ENCODE results near the gene CORO2B.

Gene CORO2B

DNA sequence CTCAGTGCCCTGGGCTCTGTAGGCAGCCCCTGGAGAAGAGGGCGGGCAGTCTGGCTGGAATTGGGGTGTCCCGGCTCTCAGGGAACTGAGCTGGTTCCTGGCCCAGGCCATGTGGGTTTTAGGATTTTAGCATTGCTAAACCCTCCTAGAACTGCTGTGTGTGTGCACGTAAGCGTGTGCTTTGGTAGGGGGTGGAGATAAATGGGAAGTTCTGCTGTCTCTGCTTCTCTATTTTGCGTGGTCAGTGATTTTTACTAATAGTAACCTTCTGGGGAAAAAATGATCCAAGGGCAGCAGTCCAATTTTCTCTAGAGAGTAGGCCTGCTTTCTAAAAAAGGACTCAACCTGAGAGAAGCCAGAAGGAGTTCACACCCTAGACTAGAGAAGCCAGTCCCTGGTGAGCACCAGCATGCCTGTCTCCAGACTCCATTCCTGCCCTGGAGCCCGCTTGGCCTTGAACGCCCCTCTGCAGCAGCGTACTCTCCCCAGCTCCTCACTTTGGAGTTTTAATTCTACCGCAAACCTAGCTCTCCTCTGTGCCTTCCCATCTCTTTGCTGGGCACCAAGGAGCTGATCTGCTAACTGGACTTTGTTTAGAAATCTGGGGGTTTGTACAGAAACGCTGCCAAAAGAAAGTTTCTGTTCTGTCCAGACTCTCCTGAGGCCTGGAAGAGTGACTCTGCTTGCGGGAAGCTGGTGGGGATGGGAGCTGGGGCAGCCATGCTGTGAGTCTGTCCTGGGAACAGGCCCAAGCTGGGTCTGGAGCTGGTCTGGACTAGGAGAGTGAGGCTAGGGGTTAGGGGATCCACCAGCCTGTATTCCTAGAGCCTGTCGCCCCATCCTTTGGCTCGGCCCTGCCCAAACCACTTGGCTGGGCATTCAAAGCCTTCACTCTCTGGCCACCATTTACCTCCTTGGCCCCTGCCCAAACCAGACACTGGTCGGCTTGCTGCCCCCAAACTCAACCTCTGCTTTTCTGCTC lies 19.7 kb downstream of the CORO2B start:
- H3K36me3 ChIP-seq (ENCODE audit: insufficient read depth, low read length): no peaks in the 10 kb centered on the region
- no peaks in the 10 kb centered on the region for H3K4me1 ChIP-seq (ENCODE audit: insufficient read depth, low read length)
- H3K4me2 ChIP-seq (ENCODE audit: insufficient read depth, low read length): no peak overlapping the region
- H3K27ac ChIP-seq (ENCODE audit: low read length): no peak overlapping the region
- no peaks in the 10 kb centered on the region for H3K9me3 ChIP-seq (ENCODE audit: insufficient read depth, low read length, severe bottlenecking)
- H3K27me3 ChIP-seq (ENCODE audit: insufficient read depth, low read length, poor library complexity): no peaks in the 10 kb centered on the region
- TF ChIP-seq, protein P1, sequence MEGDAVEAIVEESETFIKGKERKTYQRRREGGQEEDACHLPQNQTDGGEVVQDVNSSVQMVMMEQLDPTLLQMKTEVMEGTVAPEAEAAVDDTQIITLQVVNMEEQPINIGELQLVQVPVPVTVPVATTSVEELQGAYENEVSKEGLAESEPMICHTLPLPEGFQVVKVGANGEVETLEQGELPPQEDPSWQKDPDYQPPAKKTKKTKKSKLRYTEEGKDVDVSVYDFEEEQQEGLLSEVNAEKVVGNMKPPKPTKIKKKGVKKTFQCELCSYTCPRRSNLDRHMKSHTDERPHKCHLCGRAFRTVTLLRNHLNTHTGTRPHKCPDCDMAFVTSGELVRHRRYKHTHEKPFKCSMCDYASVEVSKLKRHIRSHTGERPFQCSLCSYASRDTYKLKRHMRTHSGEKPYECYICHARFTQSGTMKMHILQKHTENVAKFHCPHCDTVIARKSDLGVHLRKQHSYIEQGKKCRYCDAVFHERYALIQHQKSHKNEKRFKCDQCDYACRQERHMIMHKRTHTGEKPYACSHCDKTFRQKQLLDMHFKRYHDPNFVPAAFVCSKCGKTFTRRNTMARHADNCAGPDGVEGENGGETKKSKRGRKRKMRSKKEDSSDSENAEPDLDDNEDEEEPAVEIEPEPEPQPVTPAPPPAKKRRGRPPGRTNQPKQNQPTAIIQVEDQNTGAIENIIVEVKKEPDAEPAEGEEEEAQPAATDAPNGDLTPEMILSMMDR (IDR thresholded peaks at IDR 0.05; ENCODE audit: borderline replicate concordance, extremely low read depth, low read length, poor library complexity, severe bottlenecking): no peak
- TF ChIP-seq EZH2 (IDR thresholded peaks at IDR 0.05; ENCODE audit: borderline replicate concordance, low read depth, low read length, severe bottlenecking): no peak
- no peak for ATAC-seq (ENCODE audit: insufficient read depth, low read depth)
- no peaks in the 10 kb centered on the region for H3K79me2 ChIP-seq (ENCODE audit: insufficient read depth, low read length)
- no peak for DNase-seq
- no peak overlapping the region for H2AFZ ChIP-seq (ENCODE audit: low read depth, low read length)
- H3K4me3 ChIP-seq (ENCODE audit: low read depth in 1 of 2, low read length in 2 of 2): no peak overlapping the region
- no peak overlapping the region for H3K9ac ChIP-seq (ENCODE audit: low read depth, low read length)
- H4K20me1 ChIP-seq (ENCODE audit: insufficient read depth, low read length): no peaks in the 10 kb centered on the region

DNA sequence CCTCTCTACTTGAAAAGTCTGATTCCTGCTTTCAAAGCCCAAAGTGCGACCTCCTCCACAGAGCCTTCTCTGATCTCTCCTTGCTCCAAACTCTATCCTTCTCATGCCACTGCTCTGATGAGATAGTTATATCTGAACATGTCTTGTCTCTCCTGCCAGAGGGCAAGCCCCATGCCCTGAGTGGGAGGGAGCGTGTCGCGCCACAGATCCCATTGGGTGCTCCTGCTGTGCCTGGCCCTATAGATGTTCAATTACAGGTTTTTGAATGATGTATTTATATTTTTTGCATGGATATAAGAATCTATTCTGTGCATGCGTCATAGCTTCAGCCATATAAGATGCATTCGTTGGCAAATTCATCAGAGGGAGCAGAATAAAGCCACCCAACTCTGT lies 20.4 kb downstream of the CORO2B start:
- Histone ChIP-seq H3K79me2 (ENCODE audit: insufficient read depth, low read length) (no peaks in the 10 kb centered on the region), H3K4me3 (ENCODE audit: low read depth in 1 of 2, low read length in 2 of 2) (no peak overlapping the region), H3K4me2 (ENCODE audit: insufficient read depth, low read length) (no peak overlapping the region), H3K27me3 (ENCODE audit: insufficient read depth, low read length, poor library complexity) (peaks cover 3% of the 10 kb centered on the region), H3K36me3 (ENCODE audit: insufficient read depth, low read length) (no peaks in the 10 kb centered on the region), H2AFZ (ENCODE audit: low read depth, low read length) (no peak overlapping the region), H3K27ac (ENCODE audit: low read length) (no peak overlapping the region), H3K9me3 (ENCODE audit: insufficient read depth, low read length, severe bottlenecking) (no peaks in the 10 kb centered on the region), H3K4me1 (ENCODE audit: insufficient read depth, low read length) (no peaks in the 10 kb centered on the region), H3K9ac (ENCODE audit: low read depth, low read length) (no peak overlapping the region), H4K20me1 (ENCODE audit: insufficient read depth, low read length) (no peaks in the 10 kb centered on the region)
- ATAC-seq (ENCODE audit: insufficient read depth, low read depth): no peak
- TF ChIP-seq, protein P1 (IDR thresholded peaks at IDR 0.05; ENCODE audit: borderline replicate concordance, extremely low read depth, low read length, poor library complexity, severe bottlenecking): no peak
- no peak for TF ChIP-seq EZH2 (IDR thresholded peaks at IDR 0.05; ENCODE audit: borderline replicate concordance, low read depth, low read length, severe bottlenecking)
- DNase-seq: no peak

DNA sequence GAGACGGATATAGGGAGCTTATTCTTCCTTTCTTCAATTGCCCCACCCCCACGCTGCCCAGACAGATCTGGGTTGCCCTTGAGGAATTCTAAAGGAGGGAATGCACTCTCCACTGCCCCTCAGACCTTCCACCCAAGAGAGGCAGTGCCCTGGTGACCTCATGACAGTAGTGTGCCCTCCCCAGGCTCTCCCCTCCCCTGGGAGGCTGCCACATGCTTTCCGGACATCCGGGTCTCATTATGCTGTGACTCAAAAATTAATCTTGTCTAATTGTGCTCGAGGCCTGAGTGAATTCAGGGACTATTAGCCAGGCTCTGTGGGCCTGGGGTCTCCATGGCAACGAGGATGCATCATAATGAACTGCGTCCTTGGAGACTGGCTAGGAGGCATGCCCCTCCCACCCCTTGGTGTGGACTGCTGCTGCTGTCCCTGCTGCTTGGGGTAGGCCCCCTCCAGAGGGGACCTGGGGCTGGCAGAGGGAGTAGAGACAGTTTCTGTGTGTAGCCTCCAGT lies 20.8 kb downstream of the CORO2B start:
- H4K20me1 ChIP-seq (ENCODE audit: insufficient read depth, low read length): no peaks in the 10 kb centered on the region
- no peaks in the 10 kb centered on the region for H3K9me3 ChIP-seq (ENCODE audit: insufficient read depth, low read length, severe bottlenecking)
- ATAC-seq (ENCODE audit: insufficient read depth, low read depth) (no peak), DNase-seq (no peak)
- TF ChIP-seq, protein P1 (IDR thresholded peaks at IDR 0.05; ENCODE audit: borderline replicate concordance, extremely low read depth, low read length, poor library complexity, severe bottlenecking): no peak
- TF ChIP-seq EZH2 (IDR thresholded peaks at IDR 0.05; ENCODE audit: borderline replicate concordance, low read depth, low read length, severe bottlenecking): no peak
- no peaks in the 10 kb centered on the region for H3K79me2 ChIP-seq (ENCODE audit: insufficient read depth, low read length)
- H3K4me2 ChIP-seq (ENCODE audit: insufficient read depth, low read length): no peak overlapping the region
- peaks cover 4% of the 10 kb centered on the region for H3K27me3 ChIP-seq (ENCODE audit: insufficient read depth, low read length, poor library complexity)
- no peak overlapping the region for H2AFZ ChIP-seq (ENCODE audit: low read depth, low read length)
- H3K36me3 ChIP-seq (ENCODE audit: insufficient read depth, low read length): no peaks in the 10 kb centered on the region
- no peak overlapping the region for H3K27ac ChIP-seq (ENCODE audit: low read length)
- H3K4me1 ChIP-seq (ENCODE audit: insufficient read depth, low read length): no peaks in the 10 kb centered on the region
- H3K4me3 ChIP-seq (ENCODE audit: low read depth in 1 of 2, low read length in 2 of 2): no peak overlapping the region
- H3K9ac ChIP-seq (ENCODE audit: low read depth, low read length): no peak overlapping the region

All from DND-41 (cell line).